ENCODE measurements around the gene HOXD13. TPM values are rescaled to one million over a fixed set of nuclear protein-coding genes. Genes with fewer than 3 reads are reported as not detected.

HOXD13 gene
- total and polyA plus RNA-seq, 9 donors, result not detected

DNA sequence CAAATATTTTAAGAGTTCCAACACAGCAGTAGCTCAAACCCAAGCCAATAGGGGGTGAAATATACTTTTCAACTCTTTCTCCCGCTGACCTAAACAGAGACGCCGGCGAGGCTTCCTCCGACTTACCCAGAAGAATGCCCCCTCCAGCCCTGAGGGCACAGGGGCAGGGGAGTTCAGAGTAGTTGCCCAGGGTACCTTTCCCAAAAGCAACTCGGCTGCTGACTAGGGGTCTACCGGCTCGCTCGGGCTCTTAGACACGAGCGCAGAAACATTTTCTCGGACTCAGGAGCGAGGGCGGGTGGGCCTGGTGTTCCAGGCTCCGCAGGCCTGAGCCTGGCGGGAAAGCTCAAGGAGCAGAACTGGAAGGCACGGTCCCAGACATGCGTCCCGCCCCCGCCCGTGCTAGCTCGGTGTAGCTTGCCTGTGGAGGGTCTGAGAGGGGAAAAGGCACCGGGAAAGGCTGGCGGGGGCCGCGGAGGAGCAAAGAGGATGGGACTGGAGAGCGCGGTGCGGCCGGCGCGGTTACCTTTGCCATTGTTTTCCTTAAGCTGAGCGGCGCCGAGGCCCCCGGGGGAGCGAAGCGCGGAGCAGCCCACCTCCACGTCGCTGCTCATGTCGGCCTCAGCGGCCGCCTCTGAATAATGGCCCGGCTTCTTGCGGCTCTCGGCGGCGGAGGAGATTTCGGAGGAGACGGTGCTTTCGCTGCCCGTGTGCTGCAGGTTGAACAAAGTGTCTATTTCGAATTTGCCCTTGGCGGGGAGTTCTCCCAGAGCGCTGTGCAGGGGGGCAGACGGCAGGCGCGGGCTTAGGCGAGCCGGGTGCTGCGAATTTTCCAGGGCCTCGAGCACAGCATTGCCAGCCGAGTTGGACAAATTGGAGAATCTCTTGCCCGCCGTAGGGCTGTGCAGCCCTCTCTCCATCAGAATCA lies 9.4 kb upstream of the HOXD13 start:
- Histone ChIP-seq H3K9me3 (peaks cover 0 to 4% of the 10 kb centered on the region in 2 donors), H3K27me3 (peaks cover 14% of the 10 kb centered on the region), H3K27ac (no peak overlapping the region), H3K4me3 (no peak overlapping the region), H3K36me3 (no peaks in the 10 kb centered on the region), H3K4me1 (ENCODE audit: insufficient read depth) (peaks cover 5% of the 10 kb centered on the region)
- no peak for DNase-seq
- intact Hi-C loops (cut with DNase I), result loop anchor here in 1 of 4 donors (10.0 kb wide), 1 partner anchor 398 kb away; no protein-coding TSS in a partner anchor
- WGBS, 3 donors, result 6 to 8% (median 6%) methylated on average over 60 to 66 of the region's 66 CpGs
- TF ChIP-seq, protein P1, sequence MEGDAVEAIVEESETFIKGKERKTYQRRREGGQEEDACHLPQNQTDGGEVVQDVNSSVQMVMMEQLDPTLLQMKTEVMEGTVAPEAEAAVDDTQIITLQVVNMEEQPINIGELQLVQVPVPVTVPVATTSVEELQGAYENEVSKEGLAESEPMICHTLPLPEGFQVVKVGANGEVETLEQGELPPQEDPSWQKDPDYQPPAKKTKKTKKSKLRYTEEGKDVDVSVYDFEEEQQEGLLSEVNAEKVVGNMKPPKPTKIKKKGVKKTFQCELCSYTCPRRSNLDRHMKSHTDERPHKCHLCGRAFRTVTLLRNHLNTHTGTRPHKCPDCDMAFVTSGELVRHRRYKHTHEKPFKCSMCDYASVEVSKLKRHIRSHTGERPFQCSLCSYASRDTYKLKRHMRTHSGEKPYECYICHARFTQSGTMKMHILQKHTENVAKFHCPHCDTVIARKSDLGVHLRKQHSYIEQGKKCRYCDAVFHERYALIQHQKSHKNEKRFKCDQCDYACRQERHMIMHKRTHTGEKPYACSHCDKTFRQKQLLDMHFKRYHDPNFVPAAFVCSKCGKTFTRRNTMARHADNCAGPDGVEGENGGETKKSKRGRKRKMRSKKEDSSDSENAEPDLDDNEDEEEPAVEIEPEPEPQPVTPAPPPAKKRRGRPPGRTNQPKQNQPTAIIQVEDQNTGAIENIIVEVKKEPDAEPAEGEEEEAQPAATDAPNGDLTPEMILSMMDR (IDR thresholded peaks at IDR 0.05), result no peak
- TF ChIP-seq POLR2A (IDR thresholded peaks at IDR 0.05) (no peak), EP300 (IDR thresholded peaks at IDR 0.05) (no peak)

DNA sequence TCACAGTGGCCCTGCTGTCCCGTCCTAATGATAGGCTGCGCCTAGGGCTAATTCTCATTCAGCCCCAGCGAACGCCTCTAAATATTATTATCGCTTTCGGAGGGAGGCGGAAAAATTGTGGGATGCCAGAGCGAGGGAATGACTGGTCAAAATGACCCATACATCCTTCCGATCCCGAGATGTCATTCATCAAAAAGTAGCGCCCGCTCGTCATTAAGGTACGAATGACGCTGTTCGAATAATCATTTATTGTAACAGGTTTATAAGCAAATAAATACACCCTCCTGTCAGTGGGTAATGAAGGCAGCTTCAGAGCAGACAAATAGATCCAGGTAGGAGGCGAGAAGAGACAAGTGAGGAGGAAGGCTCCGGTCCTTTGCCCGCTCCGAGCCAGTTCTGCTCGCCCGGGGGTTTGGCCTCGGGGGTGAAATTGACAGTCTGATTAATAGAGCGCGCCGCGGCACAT lies 8.7 kb upstream of the HOXD13 start, which contains the start of gene EVX2:
Gene EVX2, minus strand, starts transcription at position 167 of the 466 bp plus-strand sequence. CDS start 186 bp downstream, outside the sequence.
- no peak for TF ChIP-seq EP300 (IDR thresholded peaks at IDR 0.05)
- TF ChIP-seq, protein P1 (IDR thresholded peaks at IDR 0.05), result no peak
- no peak for TF ChIP-seq POLR2A (IDR thresholded peaks at IDR 0.05)
- peaks cover 0 to 4% of the 10 kb centered on the region in 2 donors for H3K9me3 ChIP-seq
- H3K4me3 ChIP-seq, result no peak within 1 kb of the TSS
- peaks cover 11% of the 10 kb centered on the region for H3K27me3 ChIP-seq
- no peaks in the 10 kb centered on the region for H3K36me3 ChIP-seq
- DNase-seq, result no peak
- intact Hi-C loops (cut with DNase I), result loop anchor here in 1 of 4 donors (10.0 kb wide), 1 partner anchor 399 kb away; no protein-coding TSS in a partner anchor
- H3K27ac ChIP-seq, result no peak within 1 kb of the TSS
- peaks cover 6% of the 10 kb centered on the region for H3K4me1 ChIP-seq (ENCODE audit: insufficient read depth)
- 16 to 19% (median 18%) methylated on average over 27 of the region's 27 CpGs for WGBS, 3 donors

DNA sequence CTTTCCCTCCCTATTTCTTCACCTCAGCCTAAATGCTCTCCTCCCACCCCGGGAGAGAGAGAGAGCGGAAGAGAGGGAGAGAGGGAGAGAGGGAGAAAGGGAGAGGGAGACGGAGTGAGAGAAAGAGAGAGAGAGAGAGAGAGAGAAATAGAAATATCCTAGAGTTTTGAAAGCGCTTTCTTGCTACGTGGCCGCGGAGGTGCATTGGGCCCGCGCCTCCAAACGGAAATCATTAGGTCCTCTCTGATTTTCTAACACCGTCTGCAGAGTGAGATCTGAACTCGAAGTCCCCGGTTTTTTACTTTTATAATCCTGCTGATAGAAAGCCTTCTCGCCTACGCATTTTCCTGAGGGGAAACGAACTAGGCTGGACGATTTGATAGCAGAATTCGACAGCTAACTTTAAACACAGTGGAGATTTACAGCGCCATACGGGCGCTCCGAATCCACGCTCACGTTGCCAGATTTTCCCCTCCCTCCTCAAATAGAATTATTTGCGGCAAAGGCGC lies 7.9 kb upstream of the HOXD13 start:
- Histone ChIP-seq H3K36me3 (no peaks in the 10 kb centered on the region), H3K27ac (no peak overlapping the region), H3K4me3 (no peak overlapping the region), H3K9me3 (peaks cover 0 to 4% of the 10 kb centered on the region in 2 donors), H3K27me3 (peaks cover 11% of the 10 kb centered on the region), H3K4me1 (ENCODE audit: insufficient read depth) (peaks cover 6% of the 10 kb centered on the region)
- intact Hi-C loops (cut with DNase I), result loop anchor here in 1 of 4 donors (10.0 kb wide), 1 partner anchor 400 kb away; no protein-coding TSS in a partner anchor
- WGBS, 3 donors, result 6 to 9% (median 7%) methylated on average over 26 of the region's 26 CpGs
- no peak for DNase-seq
- TF ChIP-seq, protein P1 (IDR thresholded peaks at IDR 0.05), result no peak
- TF ChIP-seq EP300 (IDR thresholded peaks at IDR 0.05) (no peak), POLR2A (IDR thresholded peaks at IDR 0.05) (no peak)

DNA sequence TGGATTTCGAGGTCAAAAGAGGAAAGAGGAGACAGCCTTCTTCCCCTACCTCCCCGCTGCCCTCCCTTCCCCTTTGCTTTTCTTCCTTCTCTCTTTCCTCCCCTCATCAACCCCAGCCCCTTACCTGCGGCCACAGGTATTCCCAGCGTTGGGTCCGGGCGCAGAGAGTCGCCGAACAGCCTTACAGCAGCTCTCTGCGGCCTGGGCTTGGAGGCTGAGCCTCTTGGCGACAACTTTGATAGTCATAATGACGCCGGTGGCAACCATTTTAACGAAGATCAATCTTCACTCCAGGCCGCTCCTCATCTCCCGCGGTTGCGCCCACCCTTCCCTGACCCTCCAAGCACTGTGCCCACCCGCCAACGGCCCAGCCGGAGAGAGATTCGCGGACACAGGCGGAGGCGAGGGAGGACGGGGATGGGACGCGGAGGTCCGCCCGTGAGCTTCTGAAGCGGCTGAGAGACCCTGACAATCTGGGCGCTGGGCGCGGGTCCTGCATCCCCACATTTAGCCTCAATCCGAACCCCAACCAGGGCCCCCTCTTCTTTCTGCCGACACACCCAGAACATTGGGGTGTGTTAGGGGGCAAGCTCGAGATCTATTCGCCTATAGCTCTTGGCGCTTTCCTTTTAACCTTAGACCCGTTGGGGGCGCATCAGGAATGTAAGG lies 7.3 kb upstream of the HOXD13 start:
- Histone ChIP-seq H3K4me1 (ENCODE audit: insufficient read depth) (peaks cover 6% of the 10 kb centered on the region), H3K27me3 (peaks cover 11% of the 10 kb centered on the region), H3K9me3 (peaks cover 0 to 4% of the 10 kb centered on the region in 2 donors), H3K27ac (no peak overlapping the region), H3K4me3 (no peak overlapping the region), H3K36me3 (no peaks in the 10 kb centered on the region)
- 7 to 11% (median 9%) methylated on average over 40 of the region's 40 CpGs for WGBS, 3 donors
- TF ChIP-seq, protein P1 (IDR thresholded peaks at IDR 0.05), result no peak
- TF ChIP-seq POLR2A (IDR thresholded peaks at IDR 0.05), result no peak
- no peak for TF ChIP-seq EP300 (IDR thresholded peaks at IDR 0.05)
- no peak for DNase-seq
- intact Hi-C loops (cut with DNase I), result loop anchor here in 1 of 4 donors (10.0 kb wide), 1 partner anchor 400 kb away; no protein-coding TSS in a partner anchor
